Heart left ventricle (tissue), 16 donors: ENCODE results near the gene TUNAR. TPM values are rescaled to one million over a fixed set of nuclear protein-coding genes. Genes with fewer than 3 reads are reported as not detected.

Experiments
- ATAC-seq, 4 donors: fragments of 200-7000 bp; cut with Tn5 transposase; one replicate each; pipeline ENCODE4 v1.9.1; 2020 to 2022; ENCODE audit warnings: moderate library complexity in 4 of 4, mild to moderate bottlenecking in 3 of 4, moderate number of reproducible peaks in 1 of 4
- DNase-seq, 5 donors: peaks; one replicate each; pipeline ENCODE4 v3.0.0-alpha.2; 2020
- H3K27ac ChIP-seq, 12 donors: fragments of 200-600 bp; sonication (generic) in 4 of 12; one replicate each; pipeline versions ENCODE4 v1.5.0 to v1.8.0; 2016 to 2022; ENCODE audit warnings: mild to moderate bottlenecking in 2 of 12
- H3K27me3 ChIP-seq, 9 donors: fragments of 200-600 bp; sonication (generic) in 2 of 9; one replicate each; pipeline versions ENCODE4 v1.5.1 to v1.8.0; 2016 to 2022; ENCODE audit warnings: mild to moderate bottlenecking in 3 of 9
- H3K36me3 ChIP-seq, 9 donors: fragments of 200-600 bp; sonication (generic) in 2 of 9; one replicate each; pipeline versions ENCODE4 v1.5.0 to v1.8.0; 2018 to 2022; ENCODE audit warnings: mild to moderate bottlenecking in 2 of 9
- H3K4me1 ChIP-seq, 12 donors: fragments of 200-600 bp; sonication (generic) in 4 of 12; one replicate each; pipeline versions ENCODE4 v1.5.0 to v1.8.0; 2016 to 2022; ENCODE audit warnings: mild to moderate bottlenecking in 3 of 12
- H3K4me3 ChIP-seq, 12 donors: fragments of 200-600 bp; sonication (generic) in 4 of 12; one replicate each; pipeline versions ENCODE4 v1.5.0 to v1.8.0; 2017 to 2022; ENCODE audit warnings: mild to moderate bottlenecking in 9 of 12, moderate library complexity in 4 of 12
- H3K9me3 ChIP-seq, 12 donors: fragments of 200-600 bp; sonication (generic) in 4 of 12; one replicate each; pipeline versions ENCODE4 v1.5.0 to v1.8.0; 2016 to 2022; ENCODE audit warnings: mild to moderate bottlenecking in 1 of 12
- CTCF ChIP-seq, 12 donors: fragments of 200-600 bp; sonication (generic) in 4 of 12; IDR thresholded peaks; one replicate each; pipeline versions ENCODE4 v1.5.0 to v1.8.0; 2018 to 2022; ENCODE audit warnings: antibody characterized with exemption in 12 of 12, mild to moderate bottlenecking in 5 of 12
- POLR2A ChIP-seq, 2 donors: fragments of 450-650 bp; IDR thresholded peaks; one replicate each; pipeline ENCODE4 v1.6.1; 2017; ENCODE audit warnings: antibody characterized with exemption in 2 of 2, mild to moderate bottlenecking in 2 of 2, moderate library complexity in 2 of 2
- WGBS, 4 donors: extraction: QIAGEN DNeasy Blood & Tissue Kit in 2 of 4; methylation state at CpG; one replicate each; pipeline versions ENCODE4 v1.1.5 to v1.1.7; 2013 to 2018; 5-methylcytosine and 5-hydroxymethylcytosine counted together
- intact Hi-C, 10 donors: fragments of 100-400 bp; cut with DNase I; formaldehyde crosslinking; loops; one replicate each; pipeline versions ENCODE4 v1.11.1 to v1.14.2; 2022
- polyA plus RNA-seq, 2 donors: library from polyadenylated mRNA; stranded (reverse); fragments of 200-250 nt; gene quantifications; one replicate each; pipeline ENCODE4 v1.2.3, GENCODE V29; 2013
- total RNA-seq, 9 donors: library from RNA; depleted of rRNA in 2 of 9; stranded (reverse); fragments of >200 nt in 2 of 9; fragmentation: NEBNext Ultra II Directional in 3 of 9; extraction: Animal tissue kit (Norgen Biotek cat#: 25700) in 3 of 9; gene quantifications; one replicate each; pipeline versions ENCODE4 v1.1.0 to v1.2.4, GENCODE V29; 2016 to 2023
- donor health status: ischemic (EF 13 %, LVEDD 7.1; RV severe dilation, severe dysfunction).
- donor health status: healthy with polysubstance abuse.
- donor health status: DM: no; HTN: yes; CAD: no.
- donor health status: DM: no; HTN: no; CAD: no.
- donor health status: ischemic (EF 25% LVEDD 6.9; RV normal size, moderate dysfunction).
- donor health status: ischemic (EF 25% LVEDD 5.7; RV mildly dilated, moderate dysfunction).
- donor health status: healthy.
- donor health status: DM: yes; HTN: yes; CAD: no.
- donor health status: ischemic (EF 35%, LVEDD 5.7; RV mildly dilated, moderate dysfunction).
- donor health status: nonischemic (EF 11% LVEDD 7.7; RV severe dilation, severe dysfunction).
- donor health status: DM: yes; HTN: yes; CAD: no.
- donor health status: PGD.
- donor health status: ischemic (EF 29% LVEDD 5.4; RV normal size, mild dysfunction).
- donor health status: nonischemic (EF 23%, LVEDD 6.1; RV moderate dilation, normal function).

The TUNAR gene
- total and polyA plus RNA-seq, 11 donors: not detected

GRCh38 chr14:95831041-95831440 is 45.6 kb upstream of the TUNAR start:
- ATAC-seq: no peak
- Histone ChIP-seq H3K4me3 (no peak overlapping the region), H3K9me3 (peaks cover 0 to 4% (median 0%) of the 10 kb centered on the region in 12 donors), H3K36me3 (no peaks in the 10 kb centered on the region), H3K27ac (no peak overlapping the region), H3K27me3 (peaks cover 0 to 26% (median 0%) of the 10 kb centered on the region in 9 donors), H3K4me1 (no peaks in the 10 kb centered on the region)
- DNase-seq: no peak
- TF ChIP-seq CTCF (IDR thresholded peaks at IDR 0.05): no peak
- no peak for TF ChIP-seq POLR2A (IDR thresholded peaks at IDR 0.05)
- 92 to 100% (median 95%) methylated on average over 2 of the region's 2 CpGs for WGBS, 4 donors
- intact Hi-C loops: no loop called here

- no peak overlapping the region for H3K27ac ChIP-seq
- TF ChIP-seq POLR2A (IDR thresholded peaks at IDR 0.05): no peak
- TF ChIP-seq CTCF (IDR thresholded peaks at IDR 0.05): no peak
- peaks cover 0 to 4% (median 0%) of the 10 kb centered on the region in 12 donors for H3K9me3 ChIP-seq
- no peak overlapping the region for H3K4me3 ChIP-seq
- peaks cover 0 to 26% (median 0%) of the 10 kb centered on the region in 9 donors for H3K27me3 ChIP-seq
- no peak for DNase-seq
- H3K36me3 ChIP-seq: no peaks in the 10 kb centered on the region
- ATAC-seq: no peak
- no peaks in the 10 kb centered on the region for H3K4me1 ChIP-seq
- intact Hi-C loops: no loop called here
- 39 to 41% (median 40%) methylated on average over 5 of the region's 5 CpGs for WGBS, 4 donors
Observed at GRCh38 chr14:95831468-95831867, 45.2 kb upstream of the TUNAR start.

GRCh38 chr14:95832012-95832411 is 44.6 kb upstream of the TUNAR start:
- H3K4me1 ChIP-seq: no peaks in the 10 kb centered on the region
- 25 to 30% (median 28%) methylated on average over 5 to 8 of the region's 8 CpGs for WGBS, 4 donors
- DNase-seq: no peak
- no peak for ATAC-seq
- H3K27me3 ChIP-seq: peaks cover 0 to 26% (median 0%) of the 10 kb centered on the region in 9 donors
- intact Hi-C loops: no loop called here
- no peak overlapping the region for H3K27ac ChIP-seq
- H3K4me3 ChIP-seq: no peak overlapping the region
- peaks cover 0 to 4% (median 0%) of the 10 kb centered on the region in 12 donors for H3K9me3 ChIP-seq
- no peaks in the 10 kb centered on the region for H3K36me3 ChIP-seq
- TF ChIP-seq POLR2A (IDR thresholded peaks at IDR 0.05) (no peak), CTCF (IDR thresholded peaks at IDR 0.05) (no peak)

- no peak for DNase-seq
- TF ChIP-seq POLR2A (IDR thresholded peaks at IDR 0.05) (no peak), CTCF (IDR thresholded peaks at IDR 0.05) (no peak)
- H3K27ac ChIP-seq: no peak overlapping the region
- H3K4me1 ChIP-seq: no peaks in the 10 kb centered on the region
- no peaks in the 10 kb centered on the region for H3K36me3 ChIP-seq
- ATAC-seq: no peak
- intact Hi-C loops: no loop called here
- WGBS, 4 donors: 57 to 89% (median 65%) methylated on average over 3 of the region's 3 CpGs
- peaks cover 0 to 21% (median 0%) of the 10 kb centered on the region in 9 donors for H3K27me3 ChIP-seq
- H3K9me3 ChIP-seq: peaks cover 0 to 4% (median 0%) of the 10 kb centered on the region in 12 donors
- no peak overlapping the region for H3K4me3 ChIP-seq
Observed at GRCh38 chr14:95833429-95833828, 43.2 kb upstream of the TUNAR start.
